HG02852 (cell line): ENCODE results near the gene NIPBL.
"Not testable (repeated sequence)": the region's sequence is repeated elsewhere in the genome, so short reads cannot be mapped to it uniquely, and the experiment has no call there.

Source experiments
- ATAC-seq: cut with Tn5 transposase; IDR thresholded peaks from one replicate; pipeline ENCODE4 v1.9.1; 2021; ENCODE audit warnings: mild to moderate bottlenecking, moderate library complexity; ENCODE audit not compliant: unreplicated experiment

NIPBL gene

DNA sequence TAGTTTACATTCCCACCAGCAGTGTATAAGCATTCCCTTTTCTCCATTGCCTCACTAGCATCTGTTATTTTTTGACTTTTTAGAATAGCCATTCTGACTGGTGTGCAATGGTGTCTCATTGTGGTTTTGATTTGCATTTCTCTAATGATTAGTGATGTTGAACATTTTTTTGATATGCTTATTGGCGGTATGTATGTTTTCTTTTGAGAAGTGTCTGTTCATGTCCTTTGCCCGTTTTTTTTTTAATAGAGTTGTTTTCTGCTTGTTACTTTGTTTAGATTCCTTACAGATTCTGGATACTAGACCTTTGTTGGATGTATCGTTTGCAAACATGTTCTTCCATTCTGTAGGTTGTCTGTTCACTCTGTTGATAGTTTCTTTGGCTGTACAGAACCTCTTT is 25.3 kb downstream of the NIPBL start:
- no peak for ATAC-seq

DNA sequence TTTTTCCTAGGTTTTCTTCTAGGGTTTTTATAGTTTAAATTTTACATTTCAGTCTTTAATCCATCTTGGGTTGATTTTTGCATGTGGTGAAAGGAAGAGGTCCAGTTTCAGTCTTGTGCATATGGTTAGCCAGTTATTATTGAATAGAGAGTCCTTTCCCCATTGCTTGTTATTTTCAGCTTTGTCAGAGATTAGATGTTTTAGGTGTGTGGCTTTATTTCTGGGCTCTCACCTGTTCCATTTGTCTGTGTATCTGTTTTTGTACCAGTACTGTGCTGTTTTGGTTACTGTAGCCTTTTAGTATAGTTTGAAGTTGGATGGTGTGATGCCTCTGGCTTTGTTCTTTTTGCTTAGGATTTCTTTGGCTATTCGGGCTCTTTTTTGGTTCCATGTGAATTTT is 25.8 kb downstream of the NIPBL start:
- ATAC-seq = no peak

DNA sequence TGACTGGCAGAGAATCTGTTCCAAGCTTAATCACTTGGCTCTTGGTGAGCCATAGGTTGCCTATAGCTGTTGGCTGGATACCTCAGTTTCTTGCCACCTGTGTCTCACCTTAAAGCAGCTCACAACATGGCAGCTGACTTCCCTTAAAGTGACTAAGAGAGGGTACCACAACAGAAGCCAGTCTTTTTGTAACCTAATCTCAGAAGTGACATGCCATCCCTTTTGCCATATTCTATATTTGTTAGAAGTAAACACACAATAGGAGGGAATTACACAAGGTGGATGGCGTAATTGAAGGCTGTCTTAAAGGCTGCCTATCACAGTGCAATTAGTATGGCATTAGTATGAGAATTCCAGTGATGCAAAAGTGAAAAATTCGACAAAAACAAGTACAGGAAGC is 28.1 kb downstream of the NIPBL start:
- no peak for ATAC-seq

DNA sequence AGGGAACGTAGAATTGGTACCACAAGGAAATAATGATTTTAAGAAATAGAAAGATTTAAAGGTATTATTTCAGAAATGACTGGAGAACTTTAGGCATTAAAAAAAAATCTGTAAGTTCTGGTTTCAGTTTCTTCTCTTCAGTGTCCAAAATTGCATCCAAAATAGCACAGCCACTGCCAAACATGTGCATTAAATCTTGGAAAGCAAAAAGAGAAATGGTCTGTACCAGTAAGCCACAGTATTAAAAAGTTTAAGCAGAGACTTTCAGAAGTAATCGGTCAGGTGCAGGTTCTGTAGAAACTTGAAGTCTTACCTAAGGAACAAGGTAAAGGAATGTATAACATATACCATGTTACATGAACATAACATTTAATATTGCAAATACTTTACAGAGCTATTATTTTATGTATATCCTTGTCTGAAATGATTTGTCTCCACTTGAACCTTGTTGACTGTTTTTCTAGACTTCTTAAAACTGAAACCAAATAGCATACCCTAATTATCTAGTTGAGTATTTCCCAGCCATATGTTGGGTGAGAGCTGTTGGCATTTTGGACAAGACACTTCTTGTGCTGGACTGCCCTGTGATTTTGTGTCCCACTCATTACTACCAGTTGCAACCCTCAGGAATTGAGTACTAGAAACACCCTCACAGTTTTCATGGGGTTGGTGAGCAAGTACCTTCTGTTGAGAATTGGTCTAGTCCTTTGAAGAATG is 32.1 kb downstream of the NIPBL start:
- no peak for ATAC-seq

DNA sequence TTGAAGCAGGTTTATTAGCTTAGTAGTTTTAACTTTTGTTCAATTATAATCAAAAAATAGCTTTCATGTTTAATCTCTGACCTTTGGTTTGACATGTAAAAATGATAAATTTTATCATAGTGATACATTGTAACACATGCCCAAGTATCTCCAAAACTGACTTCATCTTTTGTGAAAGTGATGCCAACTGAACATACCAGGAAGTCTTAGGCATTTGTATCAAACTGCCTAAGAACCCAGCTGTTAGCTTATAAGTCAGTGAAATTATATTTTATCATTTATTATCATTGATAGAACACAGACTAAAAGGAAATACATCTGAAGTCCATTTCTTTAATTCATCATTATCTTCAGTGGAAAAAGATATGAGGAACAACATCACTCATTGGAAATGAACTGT is 39.1 kb downstream of the NIPBL start:
- no peak for ATAC-seq

DNA sequence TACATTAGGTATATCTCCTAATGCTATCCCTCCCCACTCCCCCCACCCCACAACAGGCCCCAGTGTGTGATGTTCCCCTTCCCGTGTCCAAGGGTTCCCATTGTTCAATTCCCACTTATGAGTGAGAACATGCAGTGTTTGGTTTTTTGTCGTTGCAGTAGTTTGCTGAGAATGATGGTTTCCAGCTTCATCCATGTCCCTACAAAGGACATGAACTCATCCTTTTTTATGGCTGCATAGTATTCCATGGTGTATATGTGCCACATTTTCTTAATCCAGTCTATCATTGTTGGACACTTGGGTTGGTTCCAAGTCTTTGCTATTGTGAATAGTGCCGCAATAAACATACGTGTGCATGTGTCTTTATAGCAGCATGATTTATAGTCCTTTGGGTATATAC is 40.0 kb downstream of the NIPBL start:
- ATAC-seq = not testable (repeated sequence)

DNA sequence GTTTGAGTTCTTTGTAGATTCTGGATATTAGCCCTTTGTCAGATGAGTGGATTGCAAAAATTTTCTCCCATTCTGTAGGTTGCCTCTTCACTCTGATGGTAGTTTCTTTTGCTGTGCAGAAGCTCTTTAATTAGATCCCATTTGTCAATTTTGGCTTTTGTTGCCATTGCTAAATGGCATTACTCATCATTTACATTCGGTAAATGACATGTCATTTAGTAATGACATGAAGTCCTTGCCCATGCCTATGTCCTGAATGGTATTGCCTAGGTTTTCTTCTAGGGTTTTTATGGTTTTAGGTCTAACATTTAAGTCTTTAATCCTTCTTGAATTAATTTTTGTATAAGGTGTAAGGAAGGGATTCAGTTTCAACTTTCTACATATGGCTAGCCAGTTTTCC is 40.8 kb downstream of the NIPBL start:
- ATAC-seq = not testable (repeated sequence)

DNA sequence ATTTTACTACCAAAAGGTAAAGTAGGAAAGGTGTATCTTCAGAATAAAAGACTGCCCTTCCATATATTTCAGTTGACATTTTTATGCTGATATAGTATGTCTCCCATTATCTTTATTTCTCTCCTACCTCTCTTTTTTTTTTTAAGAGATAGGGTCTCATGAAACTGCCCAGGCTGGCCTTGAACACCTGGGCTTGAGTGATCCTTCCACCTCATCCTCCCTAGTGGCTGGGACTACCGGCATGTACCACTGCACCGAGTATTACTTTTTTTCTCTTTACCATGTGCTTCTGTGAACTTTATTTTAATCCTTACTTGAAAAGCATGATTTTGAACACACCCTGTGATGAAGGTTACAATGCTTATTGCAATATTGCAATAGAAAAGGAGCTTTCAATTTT is 42.7 kb downstream of the NIPBL start:
- no peak for ATAC-seq

DNA sequence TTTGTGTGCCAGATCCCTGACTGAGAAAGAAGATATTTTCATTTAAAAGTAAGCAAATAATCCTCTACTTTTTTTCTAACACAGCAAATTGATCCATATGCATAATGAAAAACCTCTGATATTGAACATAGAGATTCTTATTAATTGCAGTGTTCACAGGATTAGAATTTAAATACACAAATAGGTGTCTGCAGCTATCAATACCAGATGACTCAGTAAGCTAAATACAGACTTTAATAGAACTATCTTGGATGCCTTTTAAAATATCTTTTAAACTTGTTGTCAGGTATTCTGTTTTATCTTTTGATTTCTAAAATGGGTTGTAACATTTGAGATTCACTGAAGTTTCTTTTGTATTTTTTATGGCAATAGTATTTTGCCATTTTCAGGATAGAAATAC is 43.1 kb downstream of the NIPBL start:
- no peak for ATAC-seq

DNA sequence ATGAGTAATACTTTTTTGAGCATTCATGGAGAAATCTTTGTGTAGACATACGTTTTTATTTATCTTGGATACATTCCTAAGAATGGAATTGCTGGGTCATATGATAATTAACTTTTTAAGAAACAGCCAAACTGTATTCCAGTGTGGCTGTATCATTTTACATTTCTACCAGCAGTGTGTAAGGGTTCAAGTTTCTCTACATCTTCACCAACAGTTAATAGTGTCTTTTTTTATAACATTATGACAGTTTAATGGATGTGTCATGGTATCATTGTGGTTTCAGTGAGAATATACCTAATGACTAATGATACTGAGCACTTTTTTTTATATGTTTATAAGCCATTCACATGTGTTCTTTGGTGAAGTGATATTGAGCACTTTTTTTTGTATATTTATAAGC is 52.4 kb downstream of the NIPBL start:
- ATAC-seq = no peak

DNA sequence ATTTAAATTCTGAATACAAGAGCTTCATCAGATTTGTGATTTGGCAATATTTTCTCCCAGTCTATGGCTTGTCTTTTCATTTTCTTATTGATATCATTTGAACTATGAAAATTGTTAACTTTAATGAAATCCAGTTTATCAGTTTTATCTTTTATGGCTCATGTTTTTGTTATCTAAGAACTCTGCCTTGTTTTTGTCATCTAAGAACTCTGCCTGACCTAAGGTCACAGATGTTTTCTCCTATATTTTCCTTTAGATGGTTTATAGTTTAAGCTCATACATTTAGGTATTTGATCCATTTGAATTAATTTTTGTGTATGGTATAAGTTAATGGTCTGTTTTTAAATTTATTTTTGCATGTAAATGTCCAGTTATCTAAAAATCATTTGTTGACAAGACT is 52.9 kb downstream of the NIPBL start:
- ATAC-seq = no peak

DNA sequence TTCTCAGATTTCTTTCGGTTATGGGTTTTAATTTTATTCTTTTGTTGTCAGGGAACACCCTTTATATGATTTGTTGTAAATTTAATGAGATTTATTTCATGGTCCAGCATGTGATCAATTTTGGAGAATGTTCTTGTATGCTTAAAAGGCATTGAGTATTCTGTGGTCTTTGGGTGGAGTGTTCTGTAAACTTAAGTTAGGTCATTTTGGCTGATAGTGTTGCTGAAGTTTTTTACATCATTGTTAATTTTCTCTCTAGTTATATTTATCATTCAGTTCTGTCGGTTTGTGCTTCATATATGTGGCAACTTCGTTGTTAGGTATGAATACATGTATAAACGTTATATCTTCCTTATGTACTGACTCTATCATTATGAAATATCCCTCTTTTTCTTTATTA is 55.5 kb downstream of the NIPBL start:
- no peak for ATAC-seq

DNA sequence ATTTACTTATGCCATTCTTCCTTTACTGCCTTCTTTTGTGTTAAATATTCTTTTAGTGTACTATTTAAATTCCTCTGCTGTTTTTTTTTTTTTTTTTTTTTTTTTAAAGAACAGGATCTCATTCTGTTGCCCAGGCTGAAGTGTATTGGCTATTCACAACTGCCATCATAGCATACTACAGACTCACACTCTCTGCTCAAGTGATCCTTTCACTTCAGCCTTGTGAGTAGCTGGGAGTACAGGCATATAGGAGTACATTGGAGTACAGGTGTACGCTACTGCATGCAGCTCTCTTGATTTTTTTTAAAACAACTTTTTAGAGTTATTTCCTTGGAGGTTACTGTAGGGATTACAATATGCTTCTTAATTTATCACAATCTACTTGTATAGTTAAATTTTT is 56.1 kb downstream of the NIPBL start:
- no peak for ATAC-seq

DNA sequence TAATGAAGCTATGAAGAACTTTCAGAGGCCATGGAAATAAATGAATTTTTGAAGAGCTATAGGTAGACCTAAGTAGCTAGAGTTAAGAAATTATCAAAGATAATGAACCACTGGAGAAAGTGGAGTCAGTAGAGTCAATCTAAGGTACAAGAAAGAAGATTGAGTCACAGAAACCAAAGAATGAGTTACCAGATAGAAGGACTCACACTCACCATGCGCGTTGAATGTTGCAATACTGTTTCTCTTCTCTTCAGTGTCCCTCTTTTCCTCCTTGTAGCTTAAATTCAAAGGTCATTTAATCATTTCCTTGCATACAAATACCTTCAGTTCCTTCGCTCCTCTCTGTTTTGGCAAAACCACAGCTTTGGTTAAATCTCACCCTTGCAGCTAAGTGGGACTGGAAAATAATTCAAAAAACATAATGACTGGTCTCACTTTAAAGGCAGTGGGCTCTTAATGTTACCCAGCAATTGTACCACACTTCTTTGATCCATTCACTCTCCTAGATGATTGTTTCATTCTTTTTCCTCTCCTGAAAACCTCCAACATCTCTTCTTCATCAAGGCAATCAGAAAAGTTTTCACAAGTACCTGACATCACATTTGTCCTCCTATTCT is 58.3 kb downstream of the NIPBL start:
- ATAC-seq = no peak

DNA sequence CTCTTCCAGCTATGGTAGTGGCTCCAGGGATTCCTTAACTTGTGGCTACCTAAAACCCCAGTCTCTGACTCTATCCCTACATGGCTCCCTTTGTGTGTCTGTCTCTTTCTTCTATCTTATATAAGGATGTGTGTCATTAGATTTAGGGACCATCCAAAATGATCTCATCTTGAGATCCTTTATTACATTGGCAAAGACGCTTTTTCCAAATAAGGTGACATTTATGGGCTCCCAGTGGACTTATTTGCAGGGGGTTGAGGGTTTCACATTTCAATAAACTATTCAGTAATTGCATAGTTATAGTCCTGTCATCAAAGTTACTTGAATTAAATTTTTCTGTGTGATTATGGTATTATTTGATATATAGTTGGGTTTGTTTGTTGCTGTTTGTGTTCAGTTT is 59.2 kb downstream of the NIPBL start:
- ATAC-seq = no peak

DNA sequence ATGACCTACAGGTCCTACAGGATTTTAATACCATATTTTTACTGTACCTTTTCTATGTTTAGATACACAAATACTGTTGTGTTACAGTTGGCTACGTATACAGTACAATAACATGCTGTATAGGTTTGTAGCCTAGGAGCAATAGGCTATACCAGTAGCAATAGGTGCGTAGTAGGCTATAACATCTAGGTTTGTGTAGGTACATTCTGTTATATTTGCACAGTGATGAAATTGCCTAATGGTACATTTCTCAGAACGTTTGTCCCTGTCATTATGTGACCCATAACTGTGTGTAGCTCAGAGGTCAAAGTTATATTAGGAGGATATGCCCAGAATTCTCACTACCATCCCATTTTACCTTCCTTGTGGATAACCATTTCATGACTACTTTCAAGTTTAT is 59.7 kb downstream of the NIPBL start:
- ATAC-seq = no peak

DNA sequence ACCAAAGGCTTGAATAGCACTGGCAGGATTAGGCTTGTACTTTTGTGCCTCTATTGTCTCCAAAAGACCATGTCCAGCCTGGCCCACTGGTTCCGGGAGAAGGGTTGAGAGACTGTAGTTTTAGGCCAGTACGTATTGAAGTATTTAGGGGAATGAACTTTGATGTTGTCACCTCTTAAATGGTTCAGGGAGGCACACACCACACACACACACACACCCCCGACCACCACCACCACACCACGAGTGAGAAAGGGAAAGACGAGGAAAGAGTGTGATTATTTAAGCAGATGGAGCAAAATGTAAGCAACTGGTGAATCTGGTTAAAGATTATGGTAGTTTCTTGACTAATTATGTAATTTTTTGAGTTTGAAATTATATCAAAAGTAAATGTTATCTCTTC is 61.6 kb downstream of the NIPBL start:
- no peak for ATAC-seq

DNA sequence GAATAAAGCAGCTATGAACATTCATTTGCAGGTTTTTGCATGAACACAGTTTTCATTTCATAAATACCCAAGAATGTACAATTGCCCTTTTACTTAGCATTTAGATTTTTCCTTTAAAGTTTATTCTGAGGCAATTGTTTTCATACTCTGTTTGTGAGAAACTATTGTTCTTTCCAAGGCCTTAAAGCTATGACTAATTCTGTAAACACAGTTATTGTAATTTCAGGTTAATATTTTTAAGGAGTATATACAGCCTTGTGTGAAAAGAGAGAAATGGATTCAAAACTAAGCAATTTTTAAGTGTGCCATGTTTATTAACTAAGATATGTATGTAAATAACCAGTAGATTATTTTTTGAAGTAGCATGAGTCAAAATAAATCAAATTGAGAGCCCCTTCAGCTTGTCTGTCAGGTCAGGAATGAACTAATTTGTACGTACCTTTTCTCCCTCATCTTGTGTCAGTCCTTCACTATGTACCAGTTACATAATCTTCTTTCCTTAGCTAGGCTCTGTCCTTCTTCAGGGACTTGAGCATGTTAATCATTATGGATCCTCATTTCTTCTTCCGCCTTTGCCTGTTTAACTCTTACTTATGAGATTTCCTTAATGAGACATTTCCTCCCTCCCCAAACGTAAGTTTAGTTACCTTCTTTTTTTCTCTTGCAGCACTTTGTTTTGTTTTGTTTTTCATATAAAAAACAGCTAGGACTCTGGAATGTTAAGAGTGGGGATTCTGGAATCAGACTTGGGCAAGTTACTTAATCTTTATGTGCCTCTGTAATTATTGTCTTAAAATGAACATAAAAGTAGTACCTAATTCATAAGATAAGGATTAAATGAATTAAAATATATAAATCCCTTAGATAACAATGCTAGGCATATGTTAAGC is 63.6 kb downstream of the NIPBL start:
- ATAC-seq = no peak

DNA sequence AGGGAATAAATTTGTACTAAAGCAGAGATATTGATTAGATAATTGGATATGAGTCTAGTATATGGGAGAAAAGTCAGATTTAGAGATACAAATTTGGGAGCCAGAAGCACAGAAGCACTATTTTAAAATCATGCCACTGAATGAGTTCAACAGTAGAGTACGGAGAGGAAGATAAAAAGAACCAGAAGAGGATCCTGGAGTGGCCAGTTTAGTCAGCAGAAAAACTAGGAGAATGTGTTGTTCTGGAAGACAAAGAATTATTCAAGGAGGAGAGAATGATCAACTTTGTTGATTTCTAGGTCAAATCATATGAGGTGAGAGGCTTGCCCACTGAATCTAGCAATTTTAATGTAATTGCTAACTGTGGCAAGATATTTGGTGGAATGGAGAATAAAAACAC is 67.0 kb downstream of the NIPBL start:
- ATAC-seq = no peak

DNA sequence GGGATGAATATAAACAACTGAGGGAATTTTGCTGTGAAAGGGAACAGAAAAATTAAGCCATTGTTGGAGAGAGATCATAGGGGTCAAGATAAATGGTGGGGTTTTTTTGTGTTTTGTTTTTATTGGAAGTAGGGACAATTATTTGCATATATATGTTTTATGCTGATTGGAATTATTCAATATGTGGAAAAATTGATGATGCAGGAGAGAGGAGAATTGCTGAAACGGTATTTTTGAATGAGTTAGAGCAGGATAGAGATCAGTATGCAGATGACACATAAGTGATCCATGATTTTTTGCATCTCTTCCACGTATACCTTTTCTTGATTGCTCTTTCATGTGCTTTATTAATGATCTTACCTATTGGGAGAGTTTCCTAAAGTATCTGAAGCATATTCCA is 67.5 kb downstream of the NIPBL start:
- no peak for ATAC-seq

DNA sequence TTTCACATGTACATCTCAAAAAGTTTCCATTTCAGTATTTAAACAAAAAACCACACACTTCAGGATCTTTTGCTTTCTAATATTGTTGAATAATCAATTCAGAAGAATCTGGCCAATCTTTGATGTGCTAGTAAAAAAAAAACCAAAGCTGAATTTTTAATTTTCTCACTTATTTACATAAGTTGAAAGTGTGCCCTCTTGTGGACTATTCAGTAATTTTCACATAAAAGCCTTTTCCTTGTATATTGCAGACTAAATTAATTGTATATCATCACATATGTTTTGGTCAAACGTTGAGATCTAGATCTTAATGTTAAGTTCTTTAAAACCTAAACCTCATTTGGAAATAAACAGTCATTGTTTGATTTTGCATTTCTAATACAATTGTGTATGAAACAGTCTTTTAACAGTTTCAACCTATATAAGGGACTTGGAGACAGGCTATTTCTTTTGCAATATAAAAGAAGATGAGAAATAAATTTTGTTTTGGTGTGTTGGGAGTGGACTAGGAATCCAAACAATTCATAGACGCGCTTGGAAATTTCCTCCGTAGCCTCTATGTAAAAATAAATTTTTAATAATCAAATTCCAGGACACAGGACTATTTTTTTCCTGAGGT is 68.1 kb downstream of the NIPBL start:
- ATAC-seq = no peak

DNA sequence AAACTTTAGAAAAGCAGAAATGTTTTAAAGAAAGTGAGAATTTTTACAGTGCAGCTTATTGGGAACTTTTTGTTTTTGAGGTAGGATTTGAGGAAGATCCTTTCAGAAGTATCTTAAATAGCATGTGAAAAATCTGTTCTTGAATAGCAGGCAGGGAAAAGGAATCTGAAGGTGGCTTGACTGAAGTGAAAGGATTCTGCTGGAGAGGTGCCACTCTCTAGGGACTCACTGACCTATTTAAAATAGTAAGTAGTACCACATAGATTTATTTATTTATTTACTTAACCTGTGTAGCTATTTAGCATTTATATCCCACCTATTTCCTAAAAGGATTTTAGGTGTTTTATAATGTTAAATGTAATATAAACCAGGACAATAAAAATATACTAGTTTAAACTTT is 69.1 kb downstream of the NIPBL start:
- no peak for ATAC-seq
